ENCODE results near the gene FKBP15. TPM values are rescaled to one million over a fixed set of nuclear protein-coding genes. Genes with fewer than 3 reads are reported as not detected.

FKBP15 gene
- total RNA-seq, 4 donors from 2014 or later = 13.3 to 17.5 (median 14.5) TPM

DNA sequence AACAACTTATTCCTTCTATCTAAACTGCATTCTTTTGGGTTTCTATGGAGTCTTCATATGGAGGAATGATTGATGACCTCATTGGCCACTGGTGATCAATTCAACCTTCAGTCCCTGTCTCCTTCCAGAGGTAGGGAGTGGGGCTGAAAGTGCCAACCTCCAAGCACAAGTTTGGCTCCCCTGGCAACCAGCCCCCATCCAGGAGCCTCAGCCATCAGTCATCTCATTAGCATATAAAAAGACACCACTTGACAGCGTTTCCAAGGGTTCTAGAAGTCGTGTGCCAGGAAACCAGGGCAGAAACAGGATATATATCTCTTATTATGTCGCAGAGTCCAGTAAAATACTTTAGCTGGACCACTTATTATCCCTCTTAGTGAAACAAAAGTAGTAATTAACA lies 60.5 kb downstream of the FKBP15 start:
- Histone ChIP-seq H3K27me3 (no peaks in the 10 kb centered on the region), H3K36me3 (peaks cover 0 to 57% of the 10 kb centered on the region in 2 donors), H3K27ac (no peak overlapping the region), H3K4me1 (peaks cover 0 to 27% of the 10 kb centered on the region in 2 donors), H3K9me3 (no peaks in the 10 kb centered on the region), H3K4me3 (no peak overlapping the region)
- TF ChIP-seq POLR2A (IDR thresholded peaks at IDR 0.05) (no peak), CTCF (IDR thresholded peaks at IDR 0.05 in 4 of 5, conservative IDR thresholded peaks at IDR 0.05 in 1 of 5) (no peak)
- intact Hi-C loops (cut with DNase I; ENCODE audit: low total_unique reads) = no loop called here
- in situ Hi-C loops (cut with MboI; ENCODE audit: low sequenced_read_pairs in 4 of 4) = no loop called here
- ATAC-seq (no peak), DNase-seq (no peak)

- no peak overlapping the region for H3K4me3 ChIP-seq
- peaks cover 7 to 27% of the 10 kb centered on the region in 2 donors for H3K4me1 ChIP-seq
- no peak for TF ChIP-seq POLR2A (IDR thresholded peaks at IDR 0.05)
- TF ChIP-seq CTCF (IDR thresholded peaks at IDR 0.05 in 4 of 5, conservative IDR thresholded peaks at IDR 0.05 in 1 of 5) = no peak
- intact Hi-C loops (cut with DNase I; ENCODE audit: low total_unique reads) = loop anchor here (10.0 kb wide), 1 partner anchor 104 kb away; the partner anchor contains the start of gene ZFP37
- peaks cover 0 to 41% of the 10 kb centered on the region in 2 donors for H3K36me3 ChIP-seq
- no peaks in the 10 kb centered on the region for H3K27me3 ChIP-seq
- no peaks in the 10 kb centered on the region for H3K9me3 ChIP-seq
- ATAC-seq (no peak), DNase-seq (no peak)
- H3K27ac ChIP-seq = no peak overlapping the region
- in situ Hi-C loops (cut with MboI; ENCODE audit: low sequenced_read_pairs in 4 of 4) = no loop called here
Observed at GRCh38 chr9:113158446-113158845, 62.6 kb downstream of the FKBP15 start.

DNA sequence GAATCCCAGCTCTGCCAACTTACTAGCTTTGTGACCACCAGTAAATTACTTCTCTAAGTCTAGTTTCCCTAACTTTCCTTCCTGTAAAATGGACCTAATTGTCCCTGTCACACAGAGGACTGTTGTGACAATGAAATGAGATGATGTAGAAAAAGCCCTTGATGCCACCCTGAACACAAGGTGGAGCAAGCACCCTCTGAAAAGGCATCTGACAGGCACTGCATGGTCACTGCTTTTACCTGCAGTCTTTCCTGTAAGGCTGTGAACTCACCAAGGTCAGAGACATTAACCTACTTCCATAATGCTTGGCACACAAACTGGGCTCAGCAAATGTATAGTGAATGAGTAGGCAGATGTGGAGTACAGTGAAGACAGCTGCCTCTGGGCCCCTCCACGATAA lies 64.2 kb downstream of the FKBP15 start:
- in situ Hi-C loops (cut with MboI; ENCODE audit: low sequenced_read_pairs in 4 of 4) = no loop called here
- Histone ChIP-seq H3K4me1 (peaks cover 18 to 37% of the 10 kb centered on the region in 2 donors), H3K27ac (no peak overlapping the region), H3K27me3 (no peaks in the 10 kb centered on the region), H3K9me3 (no peaks in the 10 kb centered on the region), H3K4me3 (no peak overlapping the region), H3K36me3 (peaks cover 0 to 27% of the 10 kb centered on the region in 2 donors)
- DNase-seq (no peak), ATAC-seq (no peak)
- TF ChIP-seq CTCF (IDR thresholded peaks at IDR 0.05 in 4 of 5, conservative IDR thresholded peaks at IDR 0.05 in 1 of 5) (no peak), POLR2A (IDR thresholded peaks at IDR 0.05) (no peak)
- intact Hi-C loops (cut with DNase I; ENCODE audit: low total_unique reads) = loop anchor here (10.0 kb wide), 1 partner anchor 102 kb away; the partner anchor contains the start of gene ZFP37

DNA sequence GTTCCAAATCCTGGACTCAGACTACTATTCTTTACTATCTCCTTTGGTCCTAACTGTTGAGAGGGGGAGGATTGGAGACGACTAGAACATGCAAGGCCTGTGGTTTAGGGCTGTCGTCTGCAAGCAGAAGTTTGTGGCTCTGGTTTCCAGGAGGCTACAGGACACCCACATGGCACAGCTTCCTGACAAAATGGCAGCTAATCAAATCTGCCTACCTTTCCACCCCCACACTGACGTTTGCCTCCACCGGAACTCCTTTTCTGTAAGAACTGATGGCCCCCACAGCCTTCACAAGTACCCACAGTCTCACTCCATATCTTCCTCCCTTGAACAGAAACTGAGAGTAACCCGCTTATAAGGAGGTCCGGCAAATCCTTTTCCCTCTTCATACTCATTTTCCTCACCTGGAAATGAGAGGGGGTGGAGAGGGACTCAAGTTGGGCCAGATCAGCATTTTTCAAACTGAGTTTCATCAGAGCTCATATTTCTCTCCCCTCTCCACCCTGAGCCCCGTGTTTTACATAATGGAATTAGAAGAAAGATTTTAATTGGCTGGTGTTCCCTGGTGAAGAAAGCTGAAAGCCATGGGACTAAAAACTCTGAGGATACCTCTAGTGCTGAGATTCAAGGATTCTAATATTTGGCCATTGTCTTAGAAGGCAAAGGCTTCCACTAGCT lies 65.0 kb downstream of the FKBP15 start:
- TF ChIP-seq CTCF (IDR thresholded peaks at IDR 0.05 in 4 of 5, conservative IDR thresholded peaks at IDR 0.05 in 1 of 5) (no peak), POLR2A (IDR thresholded peaks at IDR 0.05) (no peak)
- ATAC-seq (no peak), DNase-seq (no peak)
- Histone ChIP-seq H3K4me1 (peaks cover 18 to 43% of the 10 kb centered on the region in 2 donors), H3K27ac (peak overlapping the region in 1 of 4 donors; percentile 94), H3K36me3 (peaks cover 0 to 18% of the 10 kb centered on the region in 2 donors), H3K27me3 (no peaks in the 10 kb centered on the region), H3K9me3 (no peaks in the 10 kb centered on the region), H3K4me3 (no peak overlapping the region)
- intact Hi-C loops (cut with DNase I; ENCODE audit: low total_unique reads) = loop anchor here (10.0 kb wide), 1 partner anchor 101 kb away; the partner anchor contains the start of gene ZFP37
- in situ Hi-C loops (cut with MboI; ENCODE audit: low sequenced_read_pairs in 4 of 4) = no loop called here
